GM18951 (cell line): ENCODE results near the gene SYT12.

Source experiments
- POLR2A ChIP-seq: IDR thresholded peaks from 4 replicates; pipeline ENCODE4 v1.6.1; 2011; ENCODE audit warnings: mild to moderate bottlenecking; ENCODE audit not compliant: insufficient read length, insufficient read depth; ENCODE audit errors: extremely low read depth
- in situ Hi-C: fragments of 300-500 bp; cut with MboI; formaldehyde crosslinking; loops from one replicate; pipeline ENCODE4 v1.12.0; 2022; ENCODE audit warnings: low sequenced_read_pairs, mixed read lengths, inconsistent platforms; ENCODE audit not compliant: unreplicated experiment

The SYT12 gene

DNA sequence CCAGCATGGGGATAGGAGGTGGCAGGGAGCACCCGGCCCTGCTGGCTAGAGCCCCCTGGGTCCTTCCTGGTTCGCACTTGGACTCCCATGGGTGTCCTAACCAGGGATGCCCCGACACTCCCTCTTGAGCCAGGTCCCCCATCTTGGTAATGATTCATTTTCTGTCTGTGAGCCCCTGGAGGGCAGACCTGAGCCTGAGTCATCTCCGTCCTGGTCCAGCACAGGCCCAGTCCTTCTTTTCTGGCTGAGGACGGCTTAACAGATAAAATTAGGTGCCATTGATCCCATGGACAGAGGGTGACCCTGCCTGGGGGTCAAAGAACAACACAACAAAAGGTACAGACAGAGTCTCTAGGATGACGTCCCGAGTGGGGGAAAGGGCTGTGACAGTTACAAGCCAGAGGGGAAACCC is 37.2 kb downstream of the SYT12 start:
- no peak for TF ChIP-seq POLR2A
- in situ Hi-C loops: no loop called here

DNA sequence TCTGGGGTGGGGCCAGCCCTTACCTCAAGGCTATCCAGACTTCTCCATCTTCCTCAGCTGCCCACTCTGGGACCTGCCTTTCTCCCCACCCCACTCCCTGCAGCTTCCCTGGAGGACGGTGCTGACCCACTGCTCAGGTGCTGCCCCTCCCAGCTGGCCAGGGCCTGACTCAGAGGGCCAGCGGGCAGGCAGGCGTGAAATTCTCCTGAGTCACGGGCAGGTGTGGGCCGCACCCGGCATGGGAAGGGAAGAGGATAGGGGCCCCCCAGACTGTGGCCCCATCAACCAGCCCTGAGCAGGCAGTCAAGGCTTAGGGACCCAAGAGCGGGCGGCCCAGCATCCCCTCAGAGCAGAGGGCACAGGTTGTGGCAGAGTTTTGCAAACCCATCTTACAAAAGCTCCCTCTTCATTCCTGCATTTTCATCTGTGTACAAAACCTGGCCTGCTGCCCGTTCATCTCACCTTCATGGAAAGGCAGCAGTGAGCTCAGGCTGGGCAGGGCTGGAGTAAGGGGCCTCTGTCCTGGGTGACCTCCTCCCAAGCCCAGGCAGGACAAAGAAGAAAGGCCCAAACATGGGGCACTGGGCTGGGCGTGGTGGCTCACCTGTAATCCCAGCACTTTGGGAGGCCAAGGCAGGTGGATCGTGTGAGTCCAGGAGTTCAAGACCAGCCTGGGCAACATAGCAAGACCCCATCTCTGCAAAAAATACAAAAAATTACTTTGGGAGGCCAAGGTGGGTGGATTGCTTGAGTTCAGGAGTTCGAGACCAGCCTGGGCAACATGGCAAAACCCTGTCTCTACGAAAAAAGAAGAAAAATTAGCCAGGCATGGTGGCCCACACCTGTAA is 39.8 kb downstream of the SYT12 start:
- in situ Hi-C loops: no loop called here
- TF ChIP-seq POLR2A: no peak

- in situ Hi-C loops: no loop called here
- TF ChIP-seq POLR2A: no peak
Observed at GRCh38 chr11:67066333-67066709, 43.4 kb downstream of the SYT12 start.

DNA sequence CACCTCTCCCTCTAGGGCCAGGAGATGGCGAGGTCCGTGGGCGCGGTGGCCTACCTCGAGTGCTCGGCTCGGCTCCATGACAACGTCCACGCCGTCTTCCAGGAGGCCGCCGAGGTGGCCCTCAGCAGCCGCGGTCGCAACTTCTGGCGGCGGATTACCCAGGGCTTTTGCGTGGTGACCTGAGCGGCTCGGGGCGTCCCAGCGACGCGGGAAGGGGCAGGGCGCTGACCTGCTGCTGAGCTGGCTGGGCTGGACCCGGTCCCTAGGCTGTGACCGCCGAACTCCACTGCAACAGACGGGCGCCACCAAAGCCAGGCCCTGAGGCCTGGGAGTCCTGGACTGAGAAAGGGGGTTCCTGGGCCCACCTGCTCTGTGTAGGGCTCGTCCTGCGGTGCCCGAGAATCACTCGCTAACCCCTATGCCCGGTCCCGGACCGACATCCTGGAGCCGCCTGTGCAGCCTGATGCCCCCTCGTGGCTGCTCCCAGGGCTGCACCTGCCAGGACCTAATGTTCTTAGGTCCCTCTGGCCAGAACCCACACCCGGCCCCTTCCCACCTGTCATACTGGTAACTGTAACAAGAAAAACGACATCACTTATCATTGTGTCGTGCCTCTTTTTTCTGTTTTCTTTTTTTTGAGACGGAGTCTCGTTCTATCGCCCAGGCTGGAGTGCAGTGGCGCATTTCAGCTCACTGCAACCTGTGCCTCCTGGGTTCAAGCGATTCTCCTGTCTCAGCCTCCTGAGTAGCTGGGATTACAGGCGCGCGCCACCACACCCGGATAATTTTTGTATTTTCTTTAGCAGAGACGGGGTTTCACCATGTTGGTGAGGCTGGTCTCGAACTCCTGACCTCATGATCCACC is 48.7 kb downstream of the SYT12 start:
- in situ Hi-C loops: no loop called here
- TF ChIP-seq POLR2A: no peak

DNA sequence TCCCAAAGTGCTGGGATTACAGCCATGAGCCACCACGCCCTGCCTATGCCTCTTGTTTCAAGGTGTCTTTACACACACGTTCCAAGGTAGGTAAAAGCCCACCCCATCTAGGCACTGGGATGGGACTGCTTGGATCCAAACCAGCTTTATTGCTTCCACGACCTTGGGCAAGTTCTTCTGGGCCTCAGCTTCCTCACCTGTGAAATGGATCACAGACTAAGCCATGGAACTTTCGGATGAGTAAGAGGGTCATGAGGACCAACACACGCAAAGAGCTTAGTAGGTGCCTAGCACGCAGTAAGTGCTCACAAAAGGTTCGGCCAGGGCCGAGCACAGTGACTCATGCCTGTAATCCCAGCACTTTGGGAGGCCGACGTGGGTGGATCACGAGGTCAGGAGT is 49.4 kb downstream of the SYT12 start:
- no peak for TF ChIP-seq POLR2A
- in situ Hi-C loops: no loop called here

- in situ Hi-C loops: no loop called here
- no peak for TF ChIP-seq POLR2A
Observed at GRCh38 chr11:67073908-67074307, 51.0 kb downstream of the SYT12 start.

DNA sequence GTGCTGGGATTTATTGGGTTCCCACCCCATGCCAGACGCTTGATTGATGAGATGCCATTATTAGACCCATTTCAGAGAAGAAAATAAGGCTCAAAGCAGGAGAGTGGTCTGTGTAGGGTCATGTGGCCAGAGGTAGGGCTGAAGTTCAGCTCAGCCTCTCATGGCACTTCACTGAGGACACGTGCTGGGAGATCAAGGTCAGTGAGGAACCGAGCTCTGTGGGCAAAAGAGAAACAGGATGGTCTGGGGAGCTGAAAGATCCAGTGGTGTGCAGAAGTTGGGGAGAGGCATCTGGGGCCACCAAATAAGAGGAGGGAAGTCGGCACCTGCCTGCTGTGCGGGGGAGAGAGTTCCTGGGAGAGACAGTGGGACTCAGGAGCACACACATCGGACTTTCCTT is 53.3 kb downstream of the SYT12 start:
- in situ Hi-C loops: no loop called here
- no peak for TF ChIP-seq POLR2A

- in situ Hi-C loops: no loop called here
- TF ChIP-seq POLR2A: no peak
Observed at GRCh38 chr11:67079065-67079705, 56.3 kb downstream of the SYT12 start.

DNA sequence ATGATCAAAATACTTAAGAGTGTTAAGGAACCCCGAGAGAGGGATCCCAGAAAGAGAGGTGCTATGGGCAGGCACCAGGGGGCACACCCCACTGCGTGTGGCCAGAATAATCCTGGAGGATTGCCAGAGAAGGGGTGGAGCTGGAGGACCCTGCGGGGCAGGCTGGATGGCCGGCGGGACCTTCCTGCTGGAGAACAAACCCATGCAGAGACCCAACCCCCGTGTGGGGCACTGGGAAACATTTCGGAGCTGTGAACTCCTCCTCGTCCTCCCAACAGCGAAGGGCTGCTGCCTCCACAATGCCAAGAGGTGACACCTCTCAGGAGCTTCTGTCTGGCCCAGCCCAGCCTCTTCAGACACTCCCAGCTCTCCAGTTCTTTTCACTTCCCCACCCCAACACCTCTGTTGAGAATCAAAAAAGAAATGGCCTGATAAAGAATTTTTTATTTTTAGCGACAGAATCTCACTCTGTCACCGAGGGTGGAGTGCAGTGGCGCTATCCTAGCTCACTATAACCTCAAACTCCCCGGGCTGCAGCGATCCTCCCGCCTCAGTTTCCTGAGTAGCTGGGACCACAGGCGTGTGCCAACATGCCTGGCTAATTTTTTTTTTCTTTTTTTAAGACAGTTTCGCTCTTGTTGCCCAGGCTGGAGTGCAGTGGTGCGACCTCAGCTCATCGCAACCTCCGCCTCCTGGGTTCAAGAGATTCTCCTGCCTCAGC is 59.3 kb downstream of the SYT12 start:
- no peak for TF ChIP-seq POLR2A
- in situ Hi-C loops: no loop called here

DNA sequence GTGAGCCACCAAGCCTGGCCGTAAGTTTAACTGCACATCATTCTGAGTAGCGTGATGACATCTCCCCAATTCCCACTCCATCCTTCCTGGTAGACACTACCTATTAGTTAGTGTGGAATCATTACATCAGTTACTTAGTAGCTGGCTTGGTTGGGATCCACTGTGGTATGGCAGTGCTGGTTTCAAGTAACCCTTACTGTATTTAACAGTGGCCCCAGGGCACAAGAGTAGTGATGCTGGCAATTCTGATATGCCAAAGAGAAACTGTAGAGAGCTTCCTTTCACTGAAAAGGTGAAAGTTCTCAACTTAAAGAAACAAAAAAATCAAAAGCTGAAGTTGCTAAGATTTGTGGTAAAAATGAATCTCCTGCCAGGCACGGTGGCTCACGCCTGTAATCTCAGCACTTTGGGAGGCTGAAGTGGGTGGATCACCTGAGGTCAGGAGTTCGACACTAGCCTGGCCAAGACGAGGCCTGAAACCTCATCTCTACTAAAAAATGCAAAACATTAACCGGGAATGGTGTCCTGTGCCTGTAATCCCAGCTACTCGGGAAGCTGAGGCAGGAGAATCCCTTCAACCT is 60.9 kb downstream of the SYT12 start:
- in situ Hi-C loops: no loop called here
- TF ChIP-seq POLR2A: no peak

- no peak for TF ChIP-seq POLR2A
- in situ Hi-C loops: no loop called here
Observed at GRCh38 chr11:67085617-67086016, 62.7 kb downstream of the SYT12 start.

GRCh38 chr11:67090717-67091116 is 67.8 kb downstream of the SYT12 start:
- TF ChIP-seq POLR2A: no peak

GRCh38 chr11:67095214-67095507 is 72.2 kb downstream of the SYT12 start:
- in situ Hi-C loops: no loop called here
- no peak for TF ChIP-seq POLR2A

More at GRCh38 chr11:67090717-67091116, 67.8 kb downstream of the SYT12 start:
- in situ Hi-C loops: no loop called here
